Astrocyte of the spinal cord (primary cell): Measurements from ENCODE around the gene CPEB4.
A peak's percentile ranks its signal among the peaks of the same experiment; 100 is the strongest.

Source experiments
- DNase-seq: peaks from one replicate; pipeline ENCODE4 v3.0.0; 2011; ENCODE audit warnings: low read depth, low spot score
- H3K4me3 ChIP-seq: 2 replicates; pipeline ENCODE4 v1.5.1; 2011; ENCODE audit warnings: low read depth, mild to moderate bottlenecking, low read length, moderate library complexity
- CTCF ChIP-seq: IDR thresholded peaks from 2 replicates; pipeline ENCODE4 v1.5.1; 2012; ENCODE audit warnings: low read depth, mild to moderate bottlenecking, low read length, inconsistent platforms
- in situ Hi-C: cut with HindIII; loops from 2 replicates; pipeline ENCODE4 v1.10.0; 2017; ENCODE audit warnings: low sequenced_read_pairs

Gene CPEB4

GRCh38 chr5:173875189-173875588 lies 13.0 kb upstream of the CPEB4 start:
- H3K4me3 ChIP-seq, result no peak overlapping the region
- in situ Hi-C loops, result no loop called here
- no peak for TF ChIP-seq CTCF
- DNase-seq, result no peak

GRCh38 chr5:173878224-173878967 lies 9.8 kb upstream of the CPEB4 start:
- in situ Hi-C loops, result no loop called here
- H3K4me3 ChIP-seq, result no peak overlapping the region
- no peak for TF ChIP-seq CTCF
- DNase-seq, result no peak

- no peak for TF ChIP-seq CTCF
- in situ Hi-C loops, result no loop called here
- H3K4me3 ChIP-seq, result no peak overlapping the region
- DNase-seq, result peak; percentile 51
These were observed 7.7 kb upstream of the CPEB4 start for GRCh38 chr5:173880306-173880985.

GRCh38 chr5:173881811-173882575 lies 6.2 kb upstream of the CPEB4 start:
- no peak for TF ChIP-seq CTCF
- no peak overlapping the region for H3K4me3 ChIP-seq
- DNase-seq, result no peak
- in situ Hi-C loops, result no loop called here

- no peak overlapping the region for H3K4me3 ChIP-seq
- TF ChIP-seq CTCF, result no peak
- in situ Hi-C loops, result no loop called here
- no peak for DNase-seq
These were observed 5.5 kb upstream of the CPEB4 start for GRCh38 chr5:173882632-173883031.

GRCh38 chr5:173883347-173883924 lies 4.7 kb upstream of the CPEB4 start:
- no peak overlapping the region for H3K4me3 ChIP-seq
- in situ Hi-C loops, result no loop called here
- TF ChIP-seq CTCF, result no peak
- DNase-seq, result no peak
